H1 (cell line): Measurements from ENCODE around the gene MEIS3. TPM values are rescaled to one million over a fixed set of nuclear protein-coding genes. Genes with fewer than 3 reads are reported as not detected.
A peak's percentile ranks its signal among the peaks of the same experiment; 100 is the strongest.

Experiments used
- CTCF ChIA-PET: fragments of 300-600 bp; sonication (Branson Sonifier 250); formaldehyde crosslinking; loops from one replicate; lab custom pipeline; 2021; ENCODE audit not compliant: partially characterized antibody; lab: Charles Lee
- POLR2A ChIA-PET: fragments of 300-600 bp; sonication (Branson Sonifier 250); formaldehyde crosslinking; loops from one replicate; lab custom pipeline; 2021; ENCODE audit warnings: inconsistent platforms; ENCODE audit not compliant: partially characterized antibody; lab: Charles Lee
- DNase-seq, 2 experiments: peaks; one replicate each; pipeline versions ENCODE4 v3.0.0 to v3.0.0-alpha.2; 2010 to 2022; ENCODE audit warnings: low spot score in 2 of 2, low read depth in 1 of 2, mixed read lengths in 1 of 2
- FAIRE-seq: peaks from 2 replicates; lab custom pipeline; 2011; peaks lifted over from hg19 to GRCh38; lab: Jason Lieb, UNC
- H2AFZ ChIP-seq: 2 replicates; pipeline ENCODE4 v1.8.1; 2012; ENCODE audit warnings: low read length, inconsistent platforms
- H2AK5ac ChIP-seq: 2 replicates; pipeline ENCODE4 v1.6.1; 2013; ENCODE audit warnings: low read depth, low read length
- H2BK120ac ChIP-seq: replicated peaks from 2 replicates; pipeline ENCODE3; 2013; ENCODE audit warnings: low read depth, low read length, inconsistent platforms
- H2BK12ac ChIP-seq: 2 replicates; pipeline ENCODE4 v1.6.1; 2013; ENCODE audit warnings: low read depth, low read length
- H2BK15ac ChIP-seq: 2 replicates; pipeline ENCODE4 v1.6.1; 2013; ENCODE audit warnings: low read length
- H2BK20ac ChIP-seq: 2 replicates; pipeline ENCODE4 v1.6.1; 2013; ENCODE audit warnings: low read length
- H2BK5ac ChIP-seq: 2 replicates; pipeline ENCODE4 v1.6.1; 2013; ENCODE audit warnings: low read depth, low read length
- H3K14ac ChIP-seq: 2 replicates; pipeline ENCODE4 v1.6.1; 2013; ENCODE audit warnings: inconsistent platforms; ENCODE audit not compliant: insufficient read length
- H3K18ac ChIP-seq: 2 replicates; pipeline ENCODE4 v1.6.1; 2013; ENCODE audit warnings: low read length; ENCODE audit errors: extremely low read depth
- H3K23ac ChIP-seq: 2 replicates; pipeline ENCODE4 v1.6.1; 2013; ENCODE audit warnings: inconsistent platforms; ENCODE audit not compliant: insufficient read length
- H3K23me2 ChIP-seq: 2 replicates; pipeline ENCODE4 v1.6.1; 2013; ENCODE audit warnings: low read depth, low read length
- H3K27ac ChIP-seq: 2 replicates; pipeline ENCODE4 v1.6.1; 2011; ENCODE audit warnings: low read depth, low read length, inconsistent platforms
- H3K27me3 ChIP-seq, 4 experiments: replicated peaks in 1 of 4; 1 replicate in 1 of 4; 2 replicates in 3 of 4; pipeline versions ENCODE4 v1.6.1 to v1.8.1; 2011 to 2013; ENCODE audit warnings: low read length in 3 of 4, mild to moderate bottlenecking in 3 of 4, inconsistent platforms in 2 of 4, mixed read lengths in 2 of 4, moderate library complexity in 1 of 4; ENCODE audit not compliant: control insufficient read depth in 3 of 4, insufficient read depth in 3 of 4; ENCODE audit errors: extremely low read depth in 1 of 4
- H3K36me3 ChIP-seq, 4 experiments: 2 replicates each; pipeline versions ENCODE4 v1.6.1 to v1.8.1; 2011 to 2013; ENCODE audit warnings: mild to moderate bottlenecking in 4 of 4, low read length in 3 of 4, moderate library complexity in 2 of 4, control low read depth in 1 of 4, inconsistent platforms in 1 of 4; ENCODE audit not compliant: insufficient read depth in 4 of 4, control insufficient read depth in 2 of 4
- H3K4ac ChIP-seq: replicated peaks from 2 replicates; pipeline ENCODE3; 2013; ENCODE audit warnings: low read length, low read depth, mixed read lengths, inconsistent platforms; ENCODE audit not compliant: insufficient read length
- H3K4me1 ChIP-seq, 4 experiments: replicated peaks in 1 of 4; 1 replicate in 1 of 4; 2 replicates in 3 of 4; pipeline versions ENCODE4 v1.6.1 to v1.8.1; 2011 to 2013; ENCODE audit warnings: low read length in 3 of 4, inconsistent platforms in 2 of 4, mixed read lengths in 1 of 4; ENCODE audit not compliant: insufficient read depth in 4 of 4, control insufficient read depth in 3 of 4
- H3K4me2 ChIP-seq, 2 experiments: 2 replicates each; pipeline versions ENCODE4 v1.6.1 to v1.8.1; 2011 to 2013; ENCODE audit warnings: low read depth in 2 of 2, low read length in 2 of 2, control low read depth in 1 of 2, inconsistent platforms in 1 of 2, mild to moderate bottlenecking in 1 of 2; ENCODE audit not compliant: insufficient read depth in 1 of 2
- H3K4me3 ChIP-seq, 4 experiments: fragments of 200-600, 300-600 bp in 1 of 4; sonication (generic), shearing (Covaris generic), sonication (Bioruptor Twin) in 1 of 4; 2 replicates each; pipeline versions ENCODE4 v1.5.1 to v1.8.1; 2011 to 2016; ENCODE audit warnings: low read length in 4 of 4, low read depth in 3 of 4, control low read depth in 2 of 4, inconsistent platforms in 2 of 4, mild to moderate bottlenecking in 2 of 4, mixed read lengths in 1 of 4, moderate library complexity in 1 of 4; ENCODE audit not compliant: insufficient read depth in 2 of 4; ENCODE audit errors: extremely low read depth in 1 of 4
- H3K56ac ChIP-seq: replicated peaks from 2 replicates; pipeline ENCODE3; 2013; ENCODE audit warnings: low read depth, mild to moderate bottlenecking, mixed read lengths, low read length, inconsistent platforms; ENCODE audit not compliant: insufficient read length
- H3K79me1 ChIP-seq: 2 replicates; pipeline ENCODE4 v1.6.1; 2013; ENCODE audit warnings: low read depth, low read length, control low read depth
- H3K79me2 ChIP-seq, 2 experiments: 2 replicates each; pipeline versions ENCODE4 v1.6.1 to v1.8.1; 2012 to 2013; ENCODE audit warnings: low read length in 2 of 2, mild to moderate bottlenecking in 2 of 2, inconsistent platforms in 1 of 2; ENCODE audit not compliant: insufficient read depth in 2 of 2, control insufficient read depth in 1 of 2
- H3K9ac ChIP-seq, 4 experiments: replicated peaks in 1 of 4; 1 replicate in 1 of 4; 2 replicates in 3 of 4; pipeline versions ENCODE4 v1.6.1 to v1.8.1; 2011 to 2013; ENCODE audit warnings: low read depth in 3 of 4, low read length in 3 of 4, control low read depth in 2 of 4, mild to moderate bottlenecking in 2 of 4, moderate library complexity in 2 of 4, inconsistent platforms in 1 of 4; ENCODE audit errors: extremely low read depth in 1 of 4
- H3K9me3 ChIP-seq, 2 experiments: 2 replicates each; pipeline versions ENCODE4 v1.6.1 to v1.8.1; 2012 to 2013; ENCODE audit warnings: mild to moderate bottlenecking in 2 of 2, moderate library complexity in 2 of 2, control low read depth in 1 of 2, inconsistent platforms in 1 of 2, low read depth in 1 of 2, low read length in 1 of 2, mixed read lengths in 1 of 2; ENCODE audit not compliant: insufficient read depth in 2 of 2
- H4K20me1 ChIP-seq, 2 experiments: replicated peaks in 1 of 2; 2 replicates each; pipeline versions ENCODE3 to v1.8.1; 2011 to 2013; ENCODE audit warnings: inconsistent platforms in 2 of 2, low read length in 2 of 2, mild to moderate bottlenecking in 1 of 2; ENCODE audit not compliant: insufficient read depth in 2 of 2, control insufficient read depth in 1 of 2
- H4K5ac ChIP-seq: 2 replicates; pipeline ENCODE4 v1.6.1; 2013; ENCODE audit warnings: low read length, low read depth, mixed read lengths, inconsistent platforms; ENCODE audit not compliant: insufficient read length
- H4K8ac ChIP-seq: 2 replicates; pipeline ENCODE4 v1.8.0; 2013; ENCODE audit warnings: mild to moderate bottlenecking, moderate library complexity, low read length, inconsistent platforms; ENCODE audit not compliant: insufficient read depth; ENCODE audit errors: extremely low read depth
- H4K91ac ChIP-seq: replicated peaks from 2 replicates; pipeline ENCODE3; 2013; ENCODE audit warnings: low read length, mixed read lengths, inconsistent platforms; ENCODE audit not compliant: insufficient read length
- CHD1 ChIP-seq: IDR thresholded peaks from 2 replicates; pipeline ENCODE4 v1.6.1; 2012; ENCODE audit warnings: low read depth, low read length, improper control_type of control experiment
- CREB1 ChIP-seq: IDR thresholded peaks from 2 replicates; pipeline ENCODE4 v1.6.1; 2012; ENCODE audit warnings: inconsistent platforms
- MAFK ChIP-seq: IDR thresholded peaks from 2 replicates; pipeline ENCODE4 v1.6.1; 2012; ENCODE audit warnings: low read depth, mild to moderate bottlenecking, improper control_type of control experiment, low read length
- RNF2 ChIP-seq: fragments of 200-900, 300-1000 bp; sonication (generic); IDR thresholded peaks from 2 replicates; pipeline ENCODE4 v1.7.1; 2016; ENCODE audit warnings: borderline replicate concordance, low read depth, mild to moderate bottlenecking, antibody characterized with exemption, low read length; ENCODE audit not compliant: poor library complexity, severe bottlenecking; ENCODE audit errors: missing control alignments
- WGBS, 2 experiments: shearing (Covaris generic) in 1 of 2; methylation state at CpG; one replicate each; pipeline versions ENCODE4 v1.1.6 to v1.1.7; 2013 to 2015; ENCODE audit warnings: low lambda C conversion rate in 2 of 2, mixed read lengths in 2 of 2, inconsistent platforms in 1 of 2, low coverage in 1 of 2, missing lambda C conversion rate in 1 of 2; ENCODE audit not compliant: insufficient replicate concordance in 2 of 2, insufficient coverage in 1 of 2, insufficient read length in 1 of 2; ENCODE audit errors: extremely low coverage in 1 of 2, missing lambda C conversion rate in 1 of 2; 5-methylcytosine and 5-hydroxymethylcytosine counted together
- polyA plus RNA-seq, 7 experiments: library from polyadenylated mRNA; depleted of rRNA in 3 of 7; stranded (reverse) in 5 of 7; unstranded in 2 of 7; fragments of >200 nt in 5 of 7; fragments of 200-250 nt in 2 of 7; gene quantifications; 1 replicate in 5 of 7; 2 replicates in 1 of 7; 4 replicates in 1 of 7; pipeline versions ENCODE4 v1.2.1 to v1.2.3, GENCODE V29; 2011 to 2013; ENCODE audit warnings: missing spikeins in 2 of 7, mixed read lengths in 2 of 7
- total RNA-seq: library from RNA; stranded (reverse); fragmentation: NEBNext Ultra II Directional; extraction: Animal tissue kit (Norgen Biotek cat#: 25700); gene quantifications from 2 replicates; pipeline ENCODE4 v1.2.1, GENCODE V29; 2021

Gene MEIS3
- total and polyA plus RNA-seq, 2 of the 8 experiments (the other 6 are each of a cell fraction or from before 2014, with no cell fraction given): 24.5 to 28.2 TPM

GRCh38 chr19:47459477-47459876, 40.1 kb upstream of the MEIS3 start:
- peaks cover 2 to 6% of the 10 kb centered on the region in 2 experiments for H4K20me1 ChIP-seq
- H2BK120ac ChIP-seq: no peak overlapping the region
- no peak for DNase-seq
- H3K27me3 ChIP-seq: peaks cover 0 to 17% (median 5%) of the 10 kb centered on the region in 4 experiments; a peak in 4 of 7 replicates
- no peak overlapping the region for H3K27ac ChIP-seq
- H2BK20ac ChIP-seq: peak overlapping the region; percentile 56; the same call in 1 of the 2 replicates
- peak overlapping the region in 1 of 4 experiments; percentile 50; a peak in 2 of 7 replicates for H3K9ac ChIP-seq
- H2BK5ac ChIP-seq: peak overlapping the region; percentile 20
- H3K18ac ChIP-seq: no peak overlapping the region
- H2AK5ac ChIP-seq: peak overlapping the region; percentile 79; the same call in 1 of the 2 replicates
- H4K5ac ChIP-seq: no peak overlapping the region
- peaks cover 0 to 6% (median 0%) of the 10 kb centered on the region in 4 experiments; a peak in 2 of 8 replicates for H3K36me3 ChIP-seq
- no peak overlapping the region for H3K4ac ChIP-seq
- no peak overlapping the region for H2AFZ ChIP-seq
- no peaks in the 10 kb centered on the region for H3K79me1 ChIP-seq
- no peak overlapping the region for H3K4me3 ChIP-seq
- peak overlapping the region; percentile 21; the same call in 1 of the 2 replicates for H2BK15ac ChIP-seq
- H2BK12ac ChIP-seq: peak overlapping the region; percentile 91
- H3K56ac ChIP-seq: no peak overlapping the region
- H3K4me1 ChIP-seq: peaks cover 0 to 4% (median 0%) of the 10 kb centered on the region in 4 experiments; a peak in 2 of 7 replicates
- CTCF ChIA-PET: interaction anchor here (1.0 kb wide), 1 partner anchor 48 kb away, joined by 3 read pairs; no protein-coding TSS in a partner anchor
- no peak overlapping the region for H3K23ac ChIP-seq
- no peaks in the 10 kb centered on the region; a peak in 1 of 4 replicates for H3K9me3 ChIP-seq
- no peaks in the 10 kb centered on the region for H3K79me2 ChIP-seq
- H4K8ac ChIP-seq: no peak overlapping the region
- H3K14ac ChIP-seq: no peak overlapping the region
- peak overlapping the region in 1 of 2 experiments; percentile 22; a peak in 1 of 4 replicates for H3K4me2 ChIP-seq
- POLR2A ChIA-PET: interaction anchor here (0.8 kb wide), 1 partner anchor 9 kb away, joined by 3 read pairs; no protein-coding TSS in a partner anchor
- no peak for FAIRE-seq
- H4K91ac ChIP-seq: peak overlapping the region; percentile 34
- WGBS, 2 experiments: 84% methylated on average over 14 of the region's 14 CpGs; no CpG with 5 or more reads in 1 of the 2 experiments
- TF ChIP-seq CHD1 (no peak), RNF2 (peak; percentile 41), MAFK (no peak), CREB1 (no peak)
- TF ChIP-seq, all 59 proteins: peak for 1
- peaks cover 2% of the 10 kb centered on the region; the same call in 1 of the 2 replicates for H3K23me2 ChIP-seq
